ENCODE data around the gene NOD2. TPM values are rescaled to one million over a fixed set of nuclear protein-coding genes. Genes with fewer than 3 reads are reported as not detected.

Gene NOD2
- total and polyA plus RNA-seq, 9 donors: 0.83 to 2.2 (median 1.6) TPM

DNA sequence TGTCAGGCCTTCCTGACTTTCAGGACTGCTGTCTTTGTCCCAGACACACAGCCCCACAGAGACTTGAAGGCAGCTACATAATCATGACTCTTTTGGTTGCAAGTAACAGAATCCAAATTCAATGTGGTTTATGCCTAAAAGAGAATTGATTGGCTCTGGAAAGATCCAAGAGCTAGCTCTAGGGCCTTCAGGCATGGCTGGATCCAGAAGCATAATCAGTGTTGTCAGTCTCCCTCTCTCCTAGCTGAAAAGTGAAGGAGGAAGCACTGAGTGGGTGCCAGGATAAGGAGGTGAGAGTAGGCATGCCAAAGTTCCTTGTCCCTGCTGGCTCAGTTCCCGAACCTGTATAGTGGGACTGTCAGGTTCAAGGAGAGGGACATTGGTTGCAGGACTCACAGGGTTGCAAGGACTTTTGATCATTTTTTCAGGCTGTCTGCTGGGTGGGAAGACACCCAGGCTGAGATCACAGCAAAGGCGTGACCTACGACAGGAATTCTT lies 37.8 kb upstream of the NOD2 start:
- WGBS (ENCODE audit: insufficient coverage): 96% methylated on average over 3 of the region's 3 CpGs

DNA sequence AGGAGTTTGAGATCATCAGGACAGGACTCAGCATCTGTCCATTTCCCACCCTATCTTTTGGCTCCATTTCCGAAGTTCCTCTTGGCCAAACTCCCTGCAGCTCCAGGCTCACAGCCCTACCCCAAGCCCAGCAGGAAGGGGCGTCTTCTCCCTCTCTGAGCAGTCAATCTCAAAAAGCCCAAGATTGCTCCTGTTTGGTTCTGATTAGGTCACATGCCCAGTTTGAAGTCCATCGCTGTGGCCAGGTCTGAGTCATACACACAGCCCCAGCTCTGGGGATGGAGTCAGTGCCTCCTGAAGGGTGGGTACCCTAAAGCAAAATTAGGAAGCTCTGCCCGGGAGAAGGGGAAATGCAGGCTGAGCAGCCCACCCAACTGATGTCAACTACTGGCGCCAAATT lies 36.2 kb upstream of the NOD2 start:
- H3K4me1 ChIP-seq (ENCODE audit: control insufficient read depth, insufficient read depth, low read length): no peaks in the 10 kb centered on the region
- H3K27me3 ChIP-seq (ENCODE audit: control insufficient read depth, insufficient read depth, low read length): peaks cover 2% of the 10 kb centered on the region
- DNase-seq: peak; percentile 23
- no peak overlapping the region for H3K27ac ChIP-seq (ENCODE audit: low read length)
- no peak overlapping the region for H3K4me3 ChIP-seq (ENCODE audit: low read length)
- 51% methylated on average over 3 of the region's 5 CpGs for WGBS (ENCODE audit: insufficient coverage)
- no peaks in the 10 kb centered on the region for H3K36me3 ChIP-seq (ENCODE audit: control insufficient read depth, insufficient read depth, low read length)
- no peaks in the 10 kb centered on the region for H3K9me3 ChIP-seq (replicated peaks; ENCODE audit: control insufficient read depth, low read depth, low read length)

More for the DNA sequence above, 37.8 kb upstream of the NOD2 start:
- H3K27ac ChIP-seq (ENCODE audit: low read length): no peak overlapping the region
- no peak overlapping the region for H3K4me3 ChIP-seq (ENCODE audit: low read length)
- H3K27me3 ChIP-seq (ENCODE audit: control insufficient read depth, insufficient read depth, low read length): peaks cover 2% of the 10 kb centered on the region
- no peaks in the 10 kb centered on the region for H3K36me3 ChIP-seq (ENCODE audit: control insufficient read depth, insufficient read depth, low read length)
- no peak for DNase-seq
- no peaks in the 10 kb centered on the region for H3K4me1 ChIP-seq (ENCODE audit: control insufficient read depth, insufficient read depth, low read length)
- no peaks in the 10 kb centered on the region for H3K9me3 ChIP-seq (replicated peaks; ENCODE audit: control insufficient read depth, low read depth, low read length)

DNA sequence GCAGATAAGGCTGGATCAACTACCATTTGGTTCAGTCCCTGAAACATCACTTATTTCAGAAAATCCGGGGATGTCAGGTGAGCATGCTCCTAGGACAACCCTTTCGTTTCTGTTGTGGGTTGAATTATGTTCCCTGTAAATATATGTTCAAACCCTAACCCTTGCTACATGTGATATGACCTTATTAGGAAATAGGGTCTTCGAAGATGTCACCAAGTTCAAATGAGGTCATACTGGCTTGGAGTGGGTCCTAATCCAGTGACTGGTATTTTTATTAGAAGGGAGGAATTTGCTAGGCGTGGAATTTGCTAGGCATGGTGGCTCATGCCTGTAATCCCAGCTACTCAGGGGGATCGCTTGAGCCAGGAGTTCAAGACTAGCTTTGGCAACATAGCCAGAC lies 33.6 kb upstream of the NOD2 start:
- no peak for DNase-seq
- Histone ChIP-seq H3K4me1 (ENCODE audit: control insufficient read depth, insufficient read depth, low read length) (peaks cover under 1% of the 10 kb centered on the region), H3K36me3 (ENCODE audit: control insufficient read depth, insufficient read depth, low read length) (no peaks in the 10 kb centered on the region), H3K27ac (ENCODE audit: low read length) (no peak overlapping the region), H3K9me3 (replicated peaks; ENCODE audit: control insufficient read depth, low read depth, low read length) (peaks cover 9% of the 10 kb centered on the region), H3K4me3 (ENCODE audit: low read length) (no peak overlapping the region), H3K27me3 (ENCODE audit: control insufficient read depth, insufficient read depth, low read length) (no peaks in the 10 kb centered on the region)
- 100% methylated on average over 1 of the region's 5 CpGs for WGBS (ENCODE audit: insufficient coverage)

DNA sequence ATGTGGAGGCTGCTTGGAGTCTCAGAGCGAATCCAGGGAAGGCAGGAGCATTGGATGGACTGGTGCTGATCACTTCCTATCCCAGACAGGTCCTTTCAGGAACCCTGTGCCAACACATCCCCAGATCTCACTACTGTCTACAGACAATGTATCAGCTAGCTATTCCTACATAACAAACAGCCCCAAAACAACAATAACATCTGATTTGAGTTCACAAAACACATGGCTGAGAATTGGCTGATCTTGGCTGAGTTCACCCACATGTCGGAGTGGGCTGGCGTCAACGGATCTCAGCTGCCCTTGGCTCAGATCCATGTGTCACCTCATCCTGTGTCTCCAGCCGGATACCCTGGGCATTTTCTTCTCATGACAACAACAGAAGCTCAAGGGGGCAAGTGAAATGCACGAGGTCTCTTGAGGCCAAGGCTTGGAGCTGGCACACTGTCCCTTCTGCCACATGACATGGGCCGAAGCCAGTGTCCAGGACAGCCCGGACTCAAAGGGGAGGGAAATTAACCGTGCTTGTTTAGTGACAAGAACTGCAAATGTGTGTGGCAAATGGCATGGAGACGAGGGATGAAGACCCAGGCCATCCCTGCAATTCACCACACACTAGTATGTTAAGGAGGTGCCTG lies 31.0 kb upstream of the NOD2 start:
- Histone ChIP-seq H3K27ac (ENCODE audit: low read length) (no peak overlapping the region), H3K36me3 (ENCODE audit: control insufficient read depth, insufficient read depth, low read length) (no peaks in the 10 kb centered on the region), H3K4me3 (ENCODE audit: low read length) (no peak overlapping the region), H3K9me3 (replicated peaks; ENCODE audit: control insufficient read depth, low read depth, low read length) (peaks cover 9% of the 10 kb centered on the region), H3K27me3 (ENCODE audit: control insufficient read depth, insufficient read depth, low read length) (no peaks in the 10 kb centered on the region), H3K4me1 (ENCODE audit: control insufficient read depth, insufficient read depth, low read length) (peaks cover 8% of the 10 kb centered on the region)
- WGBS (ENCODE audit: insufficient coverage): 68% methylated on average over 7 of the region's 10 CpGs
- no peak for DNase-seq

DNA sequence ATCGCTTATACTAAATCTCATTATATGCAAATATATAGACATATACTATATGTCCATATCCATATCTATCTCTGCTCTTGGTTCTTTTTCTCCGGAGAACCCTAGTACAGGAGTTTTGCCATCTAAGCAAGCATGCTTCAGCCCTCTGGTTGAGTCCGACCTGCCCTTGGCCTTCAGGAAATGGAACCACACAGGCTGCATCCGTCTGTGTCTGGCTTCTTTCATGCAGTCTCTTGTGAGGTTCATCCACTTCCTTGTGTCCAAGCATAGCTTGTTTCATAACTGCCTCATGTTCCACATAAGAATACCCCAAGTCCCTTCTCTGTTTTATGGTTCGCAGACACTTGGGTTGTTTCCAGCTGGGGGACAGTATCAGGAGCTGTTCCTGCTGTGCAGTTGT lies 29.1 kb upstream of the NOD2 start:
- no peak for DNase-seq
- Histone ChIP-seq H3K4me3 (ENCODE audit: low read length) (no peak overlapping the region), H3K27ac (ENCODE audit: low read length) (no peak overlapping the region), H3K36me3 (ENCODE audit: control insufficient read depth, insufficient read depth, low read length) (no peaks in the 10 kb centered on the region), H3K9me3 (replicated peaks; ENCODE audit: control insufficient read depth, low read depth, low read length) (peaks cover 9% of the 10 kb centered on the region), H3K27me3 (ENCODE audit: control insufficient read depth, insufficient read depth, low read length) (no peaks in the 10 kb centered on the region), H3K4me1 (ENCODE audit: control insufficient read depth, insufficient read depth, low read length) (peaks cover 25% of the 10 kb centered on the region)
- 83% methylated on average over 3 of the region's 5 CpGs for WGBS (ENCODE audit: insufficient coverage)

DNA sequence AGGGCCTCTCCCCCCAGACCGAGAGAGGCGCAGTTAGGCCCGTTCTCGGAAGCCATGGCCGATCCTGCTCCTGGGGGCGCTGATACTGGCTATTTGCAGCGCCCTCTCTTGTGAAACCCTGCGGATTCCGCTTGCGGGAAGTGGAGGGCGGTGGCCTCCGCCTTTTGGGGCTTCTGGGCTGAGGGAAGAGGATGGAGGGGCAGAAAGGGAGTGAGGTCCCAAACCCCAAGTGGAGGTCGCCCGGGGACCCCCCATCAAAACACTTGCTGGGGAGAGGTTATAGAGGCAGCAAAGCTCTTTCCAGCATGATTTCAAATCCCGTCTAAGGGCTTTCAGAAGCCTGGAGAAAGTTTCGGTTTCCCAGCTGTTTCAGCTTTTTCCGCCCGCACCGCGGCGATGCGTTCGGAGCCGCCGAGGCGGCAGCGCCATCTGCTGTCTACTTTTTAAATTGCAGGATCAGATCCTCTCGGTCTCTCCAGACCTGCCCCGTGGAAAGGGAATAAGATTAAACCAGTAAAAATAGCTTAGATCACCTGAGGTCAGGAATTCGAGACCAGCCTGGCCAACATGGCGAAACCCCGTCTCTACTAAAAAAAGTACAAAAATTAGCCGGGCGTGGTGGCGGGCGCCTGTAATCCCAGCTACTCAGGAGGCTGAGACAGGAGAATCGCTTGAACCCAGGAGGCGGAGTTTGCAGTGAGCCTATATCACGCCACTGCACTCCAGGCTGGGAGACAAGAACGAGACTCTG lies 28.1 kb upstream of the NOD2 start:
- Histone ChIP-seq H3K4me3 (ENCODE audit: low read length) (peak overlapping the region; percentile 21), H3K36me3 (ENCODE audit: control insufficient read depth, insufficient read depth, low read length) (no peaks in the 10 kb centered on the region), H3K27me3 (ENCODE audit: control insufficient read depth, insufficient read depth, low read length) (no peaks in the 10 kb centered on the region), H3K27ac (ENCODE audit: low read length) (peak overlapping the region; percentile 72), H3K9me3 (replicated peaks; ENCODE audit: control insufficient read depth, low read depth, low read length) (peaks cover 9% of the 10 kb centered on the region), H3K4me1 (ENCODE audit: control insufficient read depth, insufficient read depth, low read length) (peaks cover 32% of the 10 kb centered on the region)
- DNase-seq: peak; percentile 86
- WGBS (ENCODE audit: insufficient coverage): 25% methylated on average over 26 of the region's 40 CpGs

DNA sequence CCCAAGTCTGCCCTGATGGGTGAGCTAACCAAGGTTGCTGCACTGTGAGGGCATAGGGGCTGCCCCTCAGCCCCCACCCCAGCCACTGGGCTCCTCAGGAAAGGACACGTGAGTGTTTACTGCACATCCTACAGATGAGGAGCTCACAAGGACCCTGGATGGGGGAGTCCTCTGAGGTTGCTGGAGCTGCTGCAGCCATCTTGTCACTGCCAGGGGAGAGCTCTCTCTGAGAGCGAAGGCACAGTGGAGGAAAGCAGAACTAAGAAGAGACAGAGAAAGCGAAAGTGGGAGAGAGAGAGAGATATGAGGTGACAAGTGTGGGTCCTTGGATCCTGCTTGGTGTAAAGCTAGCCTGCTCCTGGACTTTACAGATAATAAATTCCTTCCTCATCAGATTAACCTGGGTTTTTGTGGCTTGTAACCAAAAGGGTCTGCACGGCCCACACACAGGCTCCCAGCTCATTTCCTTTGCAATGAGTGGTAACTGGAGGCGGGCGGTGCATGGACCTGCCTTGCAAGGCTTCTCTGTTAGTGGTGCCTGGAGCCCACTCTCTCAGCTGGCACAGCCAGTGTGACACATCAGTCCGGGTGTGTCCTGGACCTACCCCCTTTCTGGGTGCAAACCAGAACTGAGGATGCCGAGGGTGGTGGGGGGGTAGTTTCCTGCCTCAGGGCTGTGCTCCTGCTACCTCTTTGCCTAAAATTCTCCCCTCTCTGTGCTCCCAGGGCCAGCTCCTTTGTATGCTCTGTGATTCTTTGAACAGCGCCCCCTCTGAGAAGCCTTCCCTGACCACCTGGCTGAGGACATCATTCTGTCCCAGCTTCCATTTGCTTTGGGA lies 26.5 kb upstream of the NOD2 start:
- Histone ChIP-seq H3K4me1 (ENCODE audit: control insufficient read depth, insufficient read depth, low read length) (peaks cover 32% of the 10 kb centered on the region), H3K27ac (ENCODE audit: low read length) (no peak overlapping the region), H3K36me3 (ENCODE audit: control insufficient read depth, insufficient read depth, low read length) (no peaks in the 10 kb centered on the region), H3K9me3 (replicated peaks; ENCODE audit: control insufficient read depth, low read depth, low read length) (peaks cover 15% of the 10 kb centered on the region), H3K27me3 (ENCODE audit: control insufficient read depth, insufficient read depth, low read length) (no peaks in the 10 kb centered on the region), H3K4me3 (ENCODE audit: low read length) (no peak overlapping the region)
- WGBS (ENCODE audit: insufficient coverage): 93% methylated on average over 4 of the region's 9 CpGs
- no peak for DNase-seq

DNA sequence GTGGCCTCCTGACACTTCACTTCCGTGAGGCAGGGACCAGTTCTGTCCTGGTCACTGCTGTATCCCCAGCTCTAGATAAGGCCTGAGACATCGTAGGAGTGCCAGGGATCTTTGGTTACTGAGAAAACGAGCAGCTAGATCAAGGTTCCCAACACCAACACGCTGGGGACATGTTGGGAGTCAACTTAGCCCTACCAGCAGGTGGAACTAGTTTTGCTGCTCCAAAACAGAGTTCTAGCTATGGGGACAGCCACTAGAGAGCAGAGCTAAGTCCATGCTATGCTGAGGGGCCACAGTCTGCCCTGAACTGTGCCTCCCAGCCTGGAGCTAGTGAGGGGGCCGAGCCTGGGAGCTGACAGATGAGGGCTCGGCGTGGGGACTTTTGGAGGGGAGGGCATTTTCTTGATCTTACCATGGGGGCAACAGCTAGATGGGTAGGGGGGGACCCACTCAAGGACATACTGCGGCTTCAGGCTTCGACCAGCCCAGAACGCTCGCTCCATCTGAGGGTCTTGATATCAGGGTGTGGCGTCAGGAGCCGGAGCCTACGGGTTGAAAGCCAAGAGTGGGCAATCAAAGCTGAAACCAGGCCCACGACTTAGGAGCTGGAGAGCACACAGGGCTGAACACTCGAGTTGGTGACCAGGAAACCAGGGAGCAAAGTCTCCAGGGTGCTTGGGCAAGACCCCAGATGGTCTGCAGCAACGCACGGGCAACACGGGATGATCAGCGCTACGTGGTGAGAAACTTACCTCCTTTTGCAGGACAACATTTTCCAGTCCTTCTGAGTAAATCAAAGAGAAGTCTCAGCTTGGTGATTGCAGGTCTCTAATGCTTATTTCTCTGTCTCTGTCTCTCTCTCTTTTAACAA lies 25.7 kb upstream of the NOD2 start:
- no peak for DNase-seq
- Histone ChIP-seq H3K27me3 (ENCODE audit: control insufficient read depth, insufficient read depth, low read length) (no peaks in the 10 kb centered on the region), H3K36me3 (ENCODE audit: control insufficient read depth, insufficient read depth, low read length) (no peaks in the 10 kb centered on the region), H3K4me3 (ENCODE audit: low read length) (no peak overlapping the region), H3K4me1 (ENCODE audit: control insufficient read depth, insufficient read depth, low read length) (peaks cover 32% of the 10 kb centered on the region), H3K9me3 (replicated peaks; ENCODE audit: control insufficient read depth, low read depth, low read length) (peaks cover 17% of the 10 kb centered on the region), H3K27ac (ENCODE audit: low read length) (peak overlapping the region; percentile 78)
- 72% methylated on average over 21 of the region's 21 CpGs for WGBS (ENCODE audit: insufficient coverage)

DNA sequence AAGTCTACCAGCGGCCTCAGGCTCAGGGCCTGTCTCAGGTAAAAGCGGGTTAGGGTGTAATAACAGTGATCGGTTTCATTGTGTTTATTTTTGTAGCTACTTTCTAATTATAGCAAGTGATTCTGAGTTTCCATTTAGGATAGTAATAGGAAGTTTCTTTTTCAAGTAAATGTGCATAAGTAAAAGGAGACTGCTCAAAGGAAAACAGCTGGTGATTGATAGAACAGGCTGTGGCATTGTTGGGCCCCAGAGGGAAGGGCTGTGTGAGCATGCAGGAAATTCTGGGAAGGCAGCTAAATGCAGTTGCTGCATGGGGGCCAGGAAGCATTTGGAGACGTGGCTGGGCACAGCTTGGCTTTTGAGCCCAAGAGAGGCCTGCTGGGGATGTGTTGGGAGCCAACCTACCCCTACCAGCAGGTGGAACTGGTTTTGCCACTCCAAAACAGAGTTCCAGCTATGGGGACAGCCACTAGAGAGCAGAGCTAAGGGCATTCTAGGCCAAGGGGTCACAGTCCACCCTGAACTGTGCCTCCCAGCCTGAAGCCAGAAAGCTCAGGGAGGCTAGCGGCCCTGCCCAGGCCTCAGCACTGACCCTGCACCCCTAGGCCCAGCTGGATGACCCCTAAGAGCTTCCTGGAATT lies 24.9 kb upstream of the NOD2 start:
- WGBS (ENCODE audit: insufficient coverage): 53% methylated on average over 3 of the region's 5 CpGs
- Histone ChIP-seq H3K4me3 (ENCODE audit: low read length) (no peak overlapping the region), H3K9me3 (replicated peaks; ENCODE audit: control insufficient read depth, low read depth, low read length) (peaks cover 19% of the 10 kb centered on the region)

More for the DNA sequence above, 24.9 kb upstream of the NOD2 start:
- DNase-seq: peak; percentile 68
- H3K27me3 ChIP-seq (ENCODE audit: control insufficient read depth, insufficient read depth, low read length): peaks cover 2% of the 10 kb centered on the region
- peaks cover 32% of the 10 kb centered on the region for H3K4me1 ChIP-seq (ENCODE audit: control insufficient read depth, insufficient read depth, low read length)
- H3K36me3 ChIP-seq (ENCODE audit: control insufficient read depth, insufficient read depth, low read length): no peaks in the 10 kb centered on the region
- H3K27ac ChIP-seq (ENCODE audit: low read length): peak overlapping the region; percentile 78
